Neutrophil (primary cell): Measurements from ENCODE around the gene DMD.

Experiments
- H3K27ac ChIP-seq: fragments of 200-600 bp; sonication (generic); 2 replicates; pipeline ENCODE4 v1.5.1; 2016; ENCODE audit warnings: mild to moderate bottlenecking, moderate library complexity
- H3K27me3 ChIP-seq: fragments of 200-600 bp; sonication (generic); 2 replicates; pipeline ENCODE4 v1.6.0; 2016; ENCODE audit warnings: mild to moderate bottlenecking
- H3K36me3 ChIP-seq: fragments of 200-600 bp; sonication (generic); 2 replicates; pipeline ENCODE4 v1.5.1; 2017
- H3K4me1 ChIP-seq, 2 experiments: fragments of 200-600 bp in 1 of 2; sonication (generic) in 1 of 2; 1 replicate in 1 of 2; 2 replicates in 1 of 2; pipeline versions ENCODE4 v1.5.1 to v1.6.1; 2013 to 2016; ENCODE audit warnings: low read depth in 1 of 2, low read length in 1 of 2, mild to moderate bottlenecking in 1 of 2, moderate library complexity in 1 of 2; ENCODE audit not compliant: control insufficient read depth in 1 of 2, insufficient read depth in 1 of 2
- H3K4me3 ChIP-seq, 2 experiments: fragments of 200-600 bp in 1 of 2; sonication (generic) in 1 of 2; 1 replicate in 1 of 2; 2 replicates in 1 of 2; pipeline ENCODE4 v1.5.1; 2013 to 2016; ENCODE audit warnings: low read depth in 1 of 2, low read length in 1 of 2, mild to moderate bottlenecking in 1 of 2, moderate library complexity in 1 of 2
- H3K9me3 ChIP-seq: fragments of 200-600 bp; sonication (generic); 2 replicates; pipeline ENCODE4 v1.5.1; 2016
- TF ChIP-seq, protein P1 (sequence below): fragments of 200-600 bp; sonication (generic); IDR thresholded peaks from 2 replicates; pipeline ENCODE4 v1.5.1; 2016; ENCODE audit warnings: antibody characterized with exemption

Gene DMD

DNA sequence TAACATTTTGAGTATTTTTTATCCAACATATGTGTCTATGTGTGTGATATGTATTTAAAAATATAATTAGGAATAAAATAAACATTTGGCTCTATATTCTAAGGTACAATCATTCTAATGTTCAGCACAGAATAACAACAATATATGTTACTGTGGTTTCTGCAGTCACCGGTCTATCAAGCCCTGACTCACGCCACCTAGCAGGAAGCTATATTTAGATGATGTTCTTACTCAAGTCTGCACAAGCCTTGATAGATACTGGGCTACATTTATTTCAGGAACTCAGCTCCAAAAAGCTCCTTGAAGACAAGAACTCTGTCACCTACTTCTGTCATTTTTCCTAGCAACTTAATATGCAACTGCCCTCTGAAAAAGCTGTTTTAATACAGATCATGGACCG lies 1987.5 kb downstream of the DMD start:
- H3K36me3 ChIP-seq, result no peaks in the 10 kb centered on the region
- H3K27me3 ChIP-seq, result no peaks in the 10 kb centered on the region
- no peak overlapping the region for H3K4me3 ChIP-seq
- TF ChIP-seq, protein P1, sequence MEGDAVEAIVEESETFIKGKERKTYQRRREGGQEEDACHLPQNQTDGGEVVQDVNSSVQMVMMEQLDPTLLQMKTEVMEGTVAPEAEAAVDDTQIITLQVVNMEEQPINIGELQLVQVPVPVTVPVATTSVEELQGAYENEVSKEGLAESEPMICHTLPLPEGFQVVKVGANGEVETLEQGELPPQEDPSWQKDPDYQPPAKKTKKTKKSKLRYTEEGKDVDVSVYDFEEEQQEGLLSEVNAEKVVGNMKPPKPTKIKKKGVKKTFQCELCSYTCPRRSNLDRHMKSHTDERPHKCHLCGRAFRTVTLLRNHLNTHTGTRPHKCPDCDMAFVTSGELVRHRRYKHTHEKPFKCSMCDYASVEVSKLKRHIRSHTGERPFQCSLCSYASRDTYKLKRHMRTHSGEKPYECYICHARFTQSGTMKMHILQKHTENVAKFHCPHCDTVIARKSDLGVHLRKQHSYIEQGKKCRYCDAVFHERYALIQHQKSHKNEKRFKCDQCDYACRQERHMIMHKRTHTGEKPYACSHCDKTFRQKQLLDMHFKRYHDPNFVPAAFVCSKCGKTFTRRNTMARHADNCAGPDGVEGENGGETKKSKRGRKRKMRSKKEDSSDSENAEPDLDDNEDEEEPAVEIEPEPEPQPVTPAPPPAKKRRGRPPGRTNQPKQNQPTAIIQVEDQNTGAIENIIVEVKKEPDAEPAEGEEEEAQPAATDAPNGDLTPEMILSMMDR, result no peak
- no peaks in the 10 kb centered on the region for H3K9me3 ChIP-seq
- no peaks in the 10 kb centered on the region for H3K4me1 ChIP-seq
- H3K27ac ChIP-seq, result no peak overlapping the region

DNA sequence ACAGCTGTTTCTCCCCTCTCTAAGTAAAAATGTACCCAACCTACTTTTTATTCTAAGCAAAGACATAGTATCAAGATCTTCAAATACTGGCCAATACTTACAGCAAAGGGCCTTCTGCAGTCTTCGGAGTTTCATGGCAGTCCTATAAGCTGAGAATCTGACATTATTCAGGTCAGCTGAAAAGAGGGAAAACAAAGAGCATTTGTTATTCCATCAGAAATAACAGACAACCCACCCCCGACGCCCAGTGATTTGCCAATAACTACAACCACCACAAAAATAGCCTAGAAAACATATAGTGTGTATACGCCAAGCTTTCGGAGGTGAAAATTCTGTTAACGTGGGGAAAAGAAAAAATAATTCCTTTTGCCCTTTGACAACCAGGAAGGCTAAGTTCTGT lies 1988.4 kb downstream of the DMD start:
- Histone ChIP-seq H3K27ac (no peak overlapping the region), H3K27me3 (no peaks in the 10 kb centered on the region)

GRCh38 chrX:31219174-31219573 lies 1992.2 kb downstream of the DMD start:
- no peaks in the 10 kb centered on the region for H3K9me3 ChIP-seq
- no peak overlapping the region for H3K4me3 ChIP-seq
- no peaks in the 10 kb centered on the region for H3K36me3 ChIP-seq
- H3K27ac ChIP-seq, result no peak overlapping the region
- no peaks in the 10 kb centered on the region for H3K27me3 ChIP-seq
- H3K4me1 ChIP-seq, result no peaks in the 10 kb centered on the region
- TF ChIP-seq, protein P1, result no peak

More for the DNA sequence above, 1988.4 kb downstream of the DMD start:
- H3K4me3 ChIP-seq, result no peak overlapping the region
- TF ChIP-seq, protein P1, result no peak
- no peaks in the 10 kb centered on the region for H3K36me3 ChIP-seq
- no peaks in the 10 kb centered on the region for H3K4me1 ChIP-seq
- no peaks in the 10 kb centered on the region for H3K9me3 ChIP-seq

GRCh38 chrX:31217084-31217483 lies 1994.3 kb downstream of the DMD start:
- H3K9me3 ChIP-seq, result no peaks in the 10 kb centered on the region
- TF ChIP-seq, protein P1, result no peak
- H3K4me1 ChIP-seq, result no peaks in the 10 kb centered on the region
- H3K4me3 ChIP-seq, result no peak overlapping the region
- no peaks in the 10 kb centered on the region for H3K36me3 ChIP-seq
- H3K27ac ChIP-seq, result no peak overlapping the region
- no peaks in the 10 kb centered on the region for H3K27me3 ChIP-seq

GRCh38 chrX:31215277-31215815 lies 1996.0 kb downstream of the DMD start:
- TF ChIP-seq, protein P1, result no peak
- Histone ChIP-seq H3K27ac (no peak overlapping the region), H3K4me1 (no peaks in the 10 kb centered on the region), H3K9me3 (no peaks in the 10 kb centered on the region), H3K4me3 (no peak overlapping the region), H3K27me3 (no peaks in the 10 kb centered on the region), H3K36me3 (no peaks in the 10 kb centered on the region)

DNA sequence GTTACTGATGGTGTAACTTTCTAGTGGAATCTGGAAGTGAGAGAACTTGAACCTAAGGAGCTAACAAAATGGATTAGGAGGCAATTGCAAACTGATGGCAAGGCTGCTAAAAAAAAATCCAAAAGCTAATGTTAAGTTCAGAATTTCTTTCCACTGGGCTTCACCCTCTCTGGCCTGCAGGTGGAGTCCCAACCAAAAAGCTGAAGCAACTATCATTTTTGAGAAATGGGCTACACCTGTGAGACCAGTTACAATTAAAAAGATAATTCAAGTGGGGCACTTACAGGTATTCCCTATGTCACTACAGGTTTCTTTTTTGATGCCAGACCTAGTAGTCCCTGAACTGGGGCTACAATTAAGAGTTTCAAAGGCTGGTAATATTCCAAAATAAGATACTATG lies 1997.4 kb downstream of the DMD start:
- H3K4me1 ChIP-seq, result no peaks in the 10 kb centered on the region
- TF ChIP-seq, protein P1, result no peak
- no peaks in the 10 kb centered on the region for H3K27me3 ChIP-seq
- no peaks in the 10 kb centered on the region for H3K9me3 ChIP-seq
- H3K36me3 ChIP-seq, result no peaks in the 10 kb centered on the region
- H3K27ac ChIP-seq, result no peak overlapping the region
- H3K4me3 ChIP-seq, result no peak overlapping the region
